HEK293T (cell line): ENCODE results near the gene CALN1.

Experiments
- CTCF ChIA-PET: fragments of 350-600 bp; formaldehyde crosslinking; extraction: SDS; loops from one replicate; lab custom pipeline; 2021; ENCODE audit warnings: antibody characterized with exemption, inconsistent platforms; lab: Yijun Ruan, JAX
- POLR2A ChIA-PET: fragments of 350-600 bp; formaldehyde crosslinking; extraction: SDS; loops from one replicate; lab custom pipeline; 2020; ENCODE audit warnings: antibody characterized with exemption, inconsistent platforms; lab: Yijun Ruan, JAX
- DNase-seq: peaks from one replicate; pipeline ENCODE4 v3.0.0; 2012; ENCODE audit warnings: mixed read lengths; ENCODE audit errors: extremely low spot score
- ARNT ChIP-seq: fragments of 450-650 bp; IDR thresholded peaks from 2 replicates; pipeline ENCODE4 v1.6.1; 2017; ENCODE audit warnings: mild to moderate bottlenecking
- BHLHE40 ChIP-seq: fragments of 450-650 bp; IDR thresholded peaks from 2 replicates; pipeline ENCODE4 v1.6.1; 2016; ENCODE audit warnings: mild to moderate bottlenecking, moderate library complexity, borderline replicate concordance
- CTBP1 ChIP-seq: fragments of 450-650 bp; IDR thresholded peaks from 2 replicates; pipeline ENCODE4 v1.6.1; 2016; ENCODE audit warnings: borderline replicate concordance
- ELF4 ChIP-seq: fragments of 450-650 bp; IDR thresholded peaks from 2 replicates; pipeline ENCODE4 v1.6.1; 2017; ENCODE audit warnings: antibody characterized with exemption
- FOXA1 ChIP-seq: fragments of 450-650 bp; IDR thresholded peaks from 2 replicates; pipeline ENCODE4 v1.6.1; 2016; ENCODE audit warnings: mild to moderate bottlenecking
- FOXK2 ChIP-seq: fragments of 450-650 bp; IDR thresholded peaks from 2 replicates; pipeline ENCODE4 v1.6.1; 2016; ENCODE audit warnings: mild to moderate bottlenecking
- FOXM1 ChIP-seq: fragments of 450-650 bp; IDR thresholded peaks from 2 replicates; pipeline ENCODE4 v1.6.1; 2017; ENCODE audit warnings: mild to moderate bottlenecking, borderline replicate concordance
- HDGF ChIP-seq: fragments of 450-650 bp; IDR thresholded peaks from 2 replicates; pipeline ENCODE4 v1.6.1; 2017; ENCODE audit warnings: antibody characterized with exemption, borderline replicate concordance
- L3MBTL2 ChIP-seq: fragments of 450-650 bp; conservative IDR thresholded peaks from 2 replicates; pipeline ENCODE4 v1.6.1; 2016; ENCODE audit warnings: mild to moderate bottlenecking
- LEF1 ChIP-seq: fragments of 450-650 bp; IDR thresholded peaks from 2 replicates; pipeline ENCODE4 v1.6.1; 2017; ENCODE audit warnings: mild to moderate bottlenecking, borderline replicate concordance
- NFRKB ChIP-seq: fragments of 450-650 bp; IDR thresholded peaks from 2 replicates; pipeline ENCODE4 v1.6.1; 2016; ENCODE audit warnings: mild to moderate bottlenecking, moderate library complexity
- SP1 ChIP-seq: fragments of 450-650 bp; IDR thresholded peaks from 2 replicates; pipeline ENCODE4 v1.6.1; 2017
- SUZ12 ChIP-seq: fragments of 450-650 bp; IDR thresholded peaks from 2 replicates; pipeline ENCODE4 v1.6.1; 2016; ENCODE audit warnings: mild to moderate bottlenecking
- TARDBP ChIP-seq: fragments of 450-650 bp; IDR thresholded peaks from 2 replicates; pipeline ENCODE4 v1.6.1; 2016
- ZNF384 ChIP-seq: fragments of 450-650 bp; IDR thresholded peaks from 2 replicates; pipeline ENCODE4 v1.6.1; 2016
- TF ChIP-seq, protein P1 (sequence below): fragments of 450-650 bp; IDR thresholded peaks from 2 replicates; pipeline ENCODE4 v1.6.1; 2016

Gene CALN1

DNA sequence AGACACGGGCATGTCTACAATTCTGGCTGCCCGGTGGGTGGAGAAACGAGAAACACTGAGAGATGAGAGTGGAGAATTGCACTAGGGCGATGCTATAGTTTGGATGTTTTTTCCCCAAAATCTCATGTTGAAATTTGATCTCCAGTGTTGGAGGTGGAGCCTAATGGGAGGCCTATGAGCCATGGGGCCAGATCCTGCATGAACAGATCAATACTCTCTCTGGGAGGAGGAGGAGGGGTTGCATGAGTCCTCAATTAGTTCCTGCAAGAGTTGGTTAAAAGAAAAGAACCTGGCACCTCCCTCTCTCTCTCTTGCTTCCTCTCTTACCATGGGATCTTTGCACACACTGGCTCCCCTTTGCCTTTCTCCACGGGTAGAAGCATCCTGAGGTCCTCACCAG lies 299.1 kb downstream of the CALN1 start:
- ChIA-PET POLR2A (no interaction called here), CTCF (no interaction called here)
- DNase-seq = no peak
- TF ChIP-seq FOXK2 (no peak), NFRKB (no peak), ZNF384 (no peak), SP1 (no peak), BHLHE40 (no peak), ELF4 (no peak), ARNT (no peak), L3MBTL2 (no peak), FOXA1 (no peak), HDGF (no peak), CTBP1 (no peak)
- TF ChIP-seq, protein P1, sequence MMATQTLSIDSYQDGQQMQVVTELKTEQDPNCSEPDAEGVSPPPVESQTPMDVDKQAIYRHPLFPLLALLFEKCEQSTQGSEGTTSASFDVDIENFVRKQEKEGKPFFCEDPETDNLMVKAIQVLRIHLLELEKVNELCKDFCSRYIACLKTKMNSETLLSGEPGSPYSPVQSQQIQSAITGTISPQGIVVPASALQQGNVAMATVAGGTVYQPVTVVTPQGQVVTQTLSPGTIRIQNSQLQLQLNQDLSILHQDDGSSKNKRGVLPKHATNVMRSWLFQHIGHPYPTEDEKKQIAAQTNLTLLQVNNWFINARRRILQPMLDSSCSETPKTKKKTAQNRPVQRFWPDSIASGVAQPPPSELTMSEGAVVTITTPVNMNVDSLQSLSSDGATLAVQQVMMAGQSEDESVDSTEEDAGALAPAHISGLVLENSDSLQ = no peak

DNA sequence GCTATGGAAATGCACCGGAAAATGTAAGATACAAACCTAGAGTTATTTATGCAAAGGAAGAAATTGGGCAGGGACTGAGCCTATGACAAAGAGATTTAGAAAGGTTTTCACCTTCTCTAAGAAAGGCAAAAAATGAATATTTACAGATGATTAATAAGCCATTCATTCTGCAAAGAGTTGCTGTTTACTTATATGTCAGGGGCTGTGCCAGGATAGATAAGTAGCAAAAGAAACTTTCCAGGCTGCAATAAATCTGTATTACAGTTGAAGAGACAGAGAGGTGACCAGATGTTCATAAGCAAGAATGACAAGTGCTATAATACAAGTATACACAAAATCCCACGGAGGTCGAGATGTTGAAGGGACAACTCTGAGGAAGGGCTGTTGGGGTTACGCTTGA lies 299.6 kb downstream of the CALN1 start:
- CTCF ChIA-PET = no interaction called here
- TF ChIP-seq ZNF384 (no peak), TARDBP (no peak), FOXK2 (no peak), LEF1 (no peak), FOXM1 (no peak), FOXA1 (no peak), ARNT (no peak), BHLHE40 (no peak)
- TF ChIP-seq, protein P1 = no peak
- POLR2A ChIA-PET = no interaction called here
- DNase-seq = no peak

DNA sequence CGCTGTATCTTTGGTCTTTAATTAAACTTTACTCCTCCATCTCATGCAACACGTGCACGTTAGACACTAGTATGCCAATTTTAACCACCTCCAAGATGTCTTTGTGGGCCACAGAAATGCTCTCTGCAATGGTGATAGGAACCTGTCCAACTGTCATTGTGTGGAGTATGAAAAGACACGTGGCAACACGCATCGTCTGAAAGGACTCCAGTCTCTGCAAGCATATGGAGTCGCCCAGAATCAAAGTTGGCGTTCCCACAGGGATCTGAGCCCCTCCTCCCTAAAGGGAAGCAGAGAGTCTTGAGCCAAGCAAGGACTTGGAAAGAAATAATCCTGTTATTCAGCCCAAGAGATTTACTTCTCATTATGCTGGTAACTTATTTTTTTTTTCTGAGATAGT lies 301.1 kb downstream of the CALN1 start:
- no peak for DNase-seq
- POLR2A ChIA-PET = no interaction called here
- CTCF ChIA-PET = no interaction called here
- TF ChIP-seq FOXA1 (no peak), CTBP1 (no peak), HDGF (no peak), FOXM1 (no peak), SUZ12 (no peak), SP1 (no peak), BHLHE40 (no peak), ZNF384 (no peak)

DNA sequence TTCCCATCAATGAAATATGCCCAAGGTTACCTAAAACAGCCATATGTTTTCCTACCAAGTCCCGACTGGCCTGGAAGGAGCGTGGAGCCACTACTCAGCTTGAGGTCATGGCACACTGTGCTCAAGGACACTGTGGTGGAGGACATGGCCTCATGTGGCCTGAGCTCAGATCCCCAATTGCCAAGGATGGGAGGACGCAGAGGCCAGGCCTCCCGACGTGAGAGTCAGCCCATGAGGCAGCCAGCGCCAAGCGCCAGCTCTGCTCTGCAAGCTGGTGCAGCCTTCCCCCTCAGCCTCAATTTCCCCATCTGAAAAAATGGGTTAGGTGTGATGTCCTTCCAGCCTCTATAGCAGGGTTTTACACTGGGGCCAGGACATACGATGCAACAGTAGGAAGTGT lies 302.6 kb downstream of the CALN1 start:
- ChIA-PET POLR2A (no interaction called here), CTCF (interaction anchor here (0.6 kb wide), 1 partner anchor 234 kb away, joined by 4 read pairs; no protein-coding TSS in a partner anchor)
- no peak for DNase-seq
- TF ChIP-seq ARNT (no peak), L3MBTL2 (no peak)

DNA sequence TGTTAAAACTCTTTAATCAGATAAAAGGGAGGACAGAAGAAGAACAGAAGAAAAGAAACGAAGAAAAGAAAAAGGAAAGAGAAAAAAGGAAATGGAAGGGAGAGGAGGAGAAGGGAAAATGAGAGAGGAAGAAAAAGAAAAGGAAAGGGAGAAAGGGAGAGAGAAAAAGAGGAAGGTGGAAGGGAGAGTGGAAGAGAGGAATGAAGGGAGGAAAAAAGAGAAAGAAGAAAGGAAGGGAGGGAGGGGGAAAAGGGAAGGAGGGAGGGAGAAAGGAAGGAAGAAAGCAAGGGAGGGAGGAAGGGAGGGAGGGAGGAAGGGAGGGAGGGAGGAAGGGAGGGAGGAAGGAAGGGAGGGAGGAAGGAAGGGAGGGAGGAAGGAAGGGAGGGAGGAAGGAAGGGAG lies 305.7 kb downstream of the CALN1 start:
- DNase-seq = no peak
- CTCF ChIA-PET = no interaction called here
- TF ChIP-seq NFRKB = no peak
- no peak for TF ChIP-seq FOXK2
- TF ChIP-seq ELF4 = no peak
- TF ChIP-seq TARDBP = no peak
- no peak for TF ChIP-seq LEF1
- no peak for TF ChIP-seq L3MBTL2
- TF ChIP-seq ZNF384 = no peak
- no peak for TF ChIP-seq HDGF
- TF ChIP-seq CTBP1 = no peak
- TF ChIP-seq BHLHE40 = no peak
- TF ChIP-seq FOXA1 = no peak
- TF ChIP-seq SP1 = no peak
- no peak for TF ChIP-seq SUZ12
- TF ChIP-seq FOXM1 = no peak
- no peak for TF ChIP-seq ARNT
- TF ChIP-seq, protein P1 = no peak
- POLR2A ChIA-PET = no interaction called here

DNA sequence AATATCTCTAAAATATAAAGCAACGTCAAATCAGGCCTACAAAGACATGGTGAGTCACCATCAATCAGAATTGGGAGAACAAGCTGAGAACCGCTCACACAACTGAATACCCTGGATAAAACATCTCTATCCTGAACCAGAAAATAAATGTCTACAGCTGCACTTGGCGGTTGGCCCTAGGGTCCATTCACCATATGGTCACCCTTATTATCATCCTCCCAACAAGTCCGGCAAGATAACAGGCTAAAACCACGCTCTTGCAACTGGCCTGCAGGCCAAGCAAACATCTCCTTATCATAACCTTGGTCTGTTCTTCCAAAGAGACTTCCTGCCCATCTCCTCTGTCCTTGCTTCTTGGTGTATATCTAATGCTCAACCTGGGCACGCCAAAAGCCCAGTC lies 310.7 kb downstream of the CALN1 start:
- no peak for TF ChIP-seq L3MBTL2
- TF ChIP-seq ARNT = no peak
- TF ChIP-seq ZNF384 = no peak
- TF ChIP-seq FOXM1 = no peak
- no peak for TF ChIP-seq CTBP1
- TF ChIP-seq ELF4 = no peak
- TF ChIP-seq, protein P1 = no peak
- TF ChIP-seq NFRKB = no peak
- no peak for TF ChIP-seq HDGF
- ChIA-PET POLR2A (no interaction called here), CTCF (no interaction called here)
- DNase-seq = no peak
